ENCODE results near the gene GIGYF1. TPM values are rescaled to one million over a fixed set of nuclear protein-coding genes. Genes with fewer than 3 reads are reported as not detected.
"Not testable (repeated sequence)": the region's sequence is repeated elsewhere in the genome, so short reads cannot be mapped to it uniquely, and the experiment has no call there.

The GIGYF1 gene
- total RNA-seq, 4 donors from 2014 or later = 17.7 to 44.0 (median 19.4) TPM

- DNase-seq (ENCODE audit: low spot score) (no peak), ATAC-seq (ENCODE audit: low FRiP score) (no peak)
- TF ChIP-seq, protein P1, sequence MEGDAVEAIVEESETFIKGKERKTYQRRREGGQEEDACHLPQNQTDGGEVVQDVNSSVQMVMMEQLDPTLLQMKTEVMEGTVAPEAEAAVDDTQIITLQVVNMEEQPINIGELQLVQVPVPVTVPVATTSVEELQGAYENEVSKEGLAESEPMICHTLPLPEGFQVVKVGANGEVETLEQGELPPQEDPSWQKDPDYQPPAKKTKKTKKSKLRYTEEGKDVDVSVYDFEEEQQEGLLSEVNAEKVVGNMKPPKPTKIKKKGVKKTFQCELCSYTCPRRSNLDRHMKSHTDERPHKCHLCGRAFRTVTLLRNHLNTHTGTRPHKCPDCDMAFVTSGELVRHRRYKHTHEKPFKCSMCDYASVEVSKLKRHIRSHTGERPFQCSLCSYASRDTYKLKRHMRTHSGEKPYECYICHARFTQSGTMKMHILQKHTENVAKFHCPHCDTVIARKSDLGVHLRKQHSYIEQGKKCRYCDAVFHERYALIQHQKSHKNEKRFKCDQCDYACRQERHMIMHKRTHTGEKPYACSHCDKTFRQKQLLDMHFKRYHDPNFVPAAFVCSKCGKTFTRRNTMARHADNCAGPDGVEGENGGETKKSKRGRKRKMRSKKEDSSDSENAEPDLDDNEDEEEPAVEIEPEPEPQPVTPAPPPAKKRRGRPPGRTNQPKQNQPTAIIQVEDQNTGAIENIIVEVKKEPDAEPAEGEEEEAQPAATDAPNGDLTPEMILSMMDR (IDR thresholded peaks at IDR 0.05) = no peak
Measured at GRCh38 chr7:100675105-100675451, 19.0 kb downstream of the GIGYF1 start.

DNA sequence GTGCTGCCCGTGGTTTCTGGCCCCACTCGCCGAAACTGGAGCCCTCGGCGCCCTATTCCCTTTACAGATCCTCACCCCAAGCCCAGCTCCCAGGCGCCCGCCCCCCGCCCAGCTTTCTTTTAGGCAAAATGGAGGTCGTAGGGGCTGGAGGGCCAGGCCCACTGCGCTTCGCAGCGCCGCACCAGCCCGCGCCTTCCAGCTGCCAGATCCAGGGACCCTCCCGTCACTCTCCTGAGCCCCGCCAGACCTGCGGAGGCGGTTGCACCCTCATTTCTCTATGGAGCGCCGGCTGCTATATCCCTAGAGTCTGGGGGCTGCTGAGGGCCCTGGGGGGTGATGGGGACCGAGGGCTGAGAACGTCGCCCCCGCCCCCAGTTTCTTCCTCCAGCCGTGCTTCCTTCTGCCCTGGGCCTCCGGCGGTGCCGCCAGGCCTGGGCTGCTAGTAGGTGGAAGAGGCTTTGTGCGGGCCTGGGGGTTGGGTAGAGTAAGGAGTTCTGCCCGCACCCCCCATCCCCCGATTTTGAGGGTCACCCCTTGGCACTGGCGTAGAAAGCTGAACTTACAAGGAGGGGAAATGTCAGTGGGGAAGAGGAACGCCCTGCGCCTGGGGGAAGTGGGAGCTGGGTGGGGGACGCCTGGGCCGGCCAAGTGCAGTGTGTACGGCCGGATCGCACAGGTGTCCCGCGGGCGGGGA lies 19.5 kb downstream of the GIGYF1 start:
- ATAC-seq (ENCODE audit: low FRiP score) (no peak), DNase-seq (ENCODE audit: low spot score) (no peak)
- TF ChIP-seq, protein P1 (IDR thresholded peaks at IDR 0.05) = no peak

GRCh38 chr7:100673942-100674410 lies 20.1 kb downstream of the GIGYF1 start:
- DNase-seq (ENCODE audit: low spot score) = no peak

GRCh38 chr7:100673302-100673941 lies 20.6 kb downstream of the GIGYF1 start, which contains the start of gene GNB2:
Gene GNB2, plus strand, starts transcription at chr7:100673740. Its CDS starts 2,526 bp downstream, at chr7:100676266.
- DNase-seq (ENCODE audit: low spot score) (peak; percentile 98), ATAC-seq (ENCODE audit: low FRiP score) (peak; percentile 93)
- TF ChIP-seq, protein P1 (IDR thresholded peaks at IDR 0.05) = no peak

More at GRCh38 chr7:100673942-100674410, 20.1 kb downstream of the GIGYF1 start:
- TF ChIP-seq, protein P1 (IDR thresholded peaks at IDR 0.05) = no peak
- no peak for ATAC-seq (ENCODE audit: low FRiP score)

DNA sequence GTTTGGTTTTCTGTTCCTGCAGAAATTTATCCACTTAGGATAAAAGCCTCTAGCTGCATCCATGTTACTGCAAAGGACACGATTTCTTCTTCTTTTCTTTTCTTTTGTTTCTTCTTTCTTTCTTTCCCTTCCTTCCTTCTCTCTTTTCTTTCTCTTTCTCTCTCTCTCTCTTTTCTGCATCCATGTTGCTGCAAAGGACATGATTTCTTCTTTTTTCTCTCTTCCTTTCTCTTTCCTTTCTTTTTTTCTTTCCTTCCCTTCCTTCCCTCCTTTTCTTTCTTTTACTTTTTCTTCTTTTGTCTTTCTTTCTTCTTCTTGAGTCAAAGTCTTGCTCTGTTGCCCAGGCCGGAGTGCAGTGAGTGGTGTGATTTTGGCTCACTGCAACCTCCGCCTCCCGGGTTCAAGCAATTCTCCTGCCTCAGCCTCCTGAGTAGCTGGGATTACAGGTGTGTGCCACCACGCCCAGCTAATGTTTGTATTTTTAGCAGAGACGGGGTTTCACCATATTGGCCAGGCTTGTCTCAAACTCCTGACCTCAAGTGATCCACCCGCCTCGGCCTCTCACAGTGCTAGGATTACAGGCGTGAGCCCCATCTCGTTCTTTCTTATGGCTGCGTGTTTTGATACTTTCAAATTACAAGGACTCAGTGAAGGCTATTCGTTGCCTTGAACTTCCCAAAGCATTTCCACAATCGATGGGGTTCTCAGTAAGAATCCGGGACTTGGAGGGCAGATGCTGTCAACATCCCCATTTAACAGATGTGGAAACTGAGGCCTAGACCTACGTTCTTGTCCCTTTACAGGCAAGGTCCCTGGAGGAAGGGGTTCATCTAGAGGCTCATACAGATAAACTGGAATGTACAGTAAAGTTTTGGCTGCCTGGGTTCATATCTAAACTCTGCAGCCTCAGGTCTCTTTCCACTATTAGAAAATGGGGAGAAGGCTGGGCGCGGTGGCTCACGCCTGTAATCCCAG lies 22.4 kb downstream of the GIGYF1 start:
- TF ChIP-seq, protein P1 (IDR thresholded peaks at IDR 0.05) = no peak
- ATAC-seq (ENCODE audit: low FRiP score) = no peak
- DNase-seq (ENCODE audit: low spot score) = no peak

DNA sequence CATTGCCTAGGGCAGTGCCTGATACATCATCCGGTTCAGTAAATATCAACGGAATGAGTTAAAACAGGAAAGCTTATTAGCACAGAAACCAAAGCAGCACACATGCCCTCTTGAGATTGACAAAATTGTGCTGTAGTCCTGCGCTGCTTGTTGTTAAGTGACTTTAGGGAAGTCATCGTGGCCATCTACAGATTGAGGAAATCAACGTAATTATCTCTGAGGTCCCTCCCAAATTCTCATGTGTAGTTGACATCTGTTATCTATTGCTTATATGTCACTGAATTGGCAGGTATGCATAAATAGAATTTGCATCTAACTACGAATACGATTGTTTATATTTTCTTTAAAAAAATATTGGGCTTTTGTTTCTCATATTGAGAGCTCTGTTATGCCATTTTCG lies 24.0 kb downstream of the GIGYF1 start:
- TF ChIP-seq, protein P1 (IDR thresholded peaks at IDR 0.05) = no peak
- no peak for DNase-seq (ENCODE audit: low spot score)
- ATAC-seq (ENCODE audit: low FRiP score) = no peak

DNA sequence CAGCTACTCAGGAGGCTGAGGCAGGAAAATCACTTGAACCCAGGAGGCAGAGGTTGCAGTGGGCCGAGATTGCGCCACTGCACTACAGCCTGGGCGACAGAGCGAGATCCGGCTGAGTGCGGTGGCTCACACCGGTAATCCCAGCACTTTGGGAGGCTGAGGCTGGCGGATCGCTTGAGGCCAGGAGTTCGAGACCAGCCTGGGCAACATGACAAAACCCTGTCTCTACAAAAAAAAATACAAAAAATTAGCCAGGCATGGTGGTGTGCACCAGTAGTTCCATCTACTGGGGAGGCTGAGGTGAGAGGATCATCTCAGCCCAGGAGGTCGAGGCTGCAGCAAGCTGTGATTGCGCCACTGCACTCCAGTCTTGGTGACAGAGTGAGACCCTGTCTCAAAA lies 24.9 kb downstream of the GIGYF1 start:
- ATAC-seq (ENCODE audit: low FRiP score) = not testable (repeated sequence)

More for the DNA sequence above, 24.9 kb downstream of the GIGYF1 start:
- DNase-seq (ENCODE audit: low spot score) = not testable (repeated sequence)
